Stimulated activated effector memory CD8-positive, alpha-beta T cell treated with anti-CD3 and anti-CD28 coated beads, Interleukin-12 subunit alpha, Interleukin-12 subunit beta, amount 100 ng/mL, for 72 hours (primary cell): ENCODE measurements around the gene BAIAP3.

Experiments used
- ATAC-seq: fragments of 150-1000 bp; cut with Tn5 transposase; 2 replicates; pipeline ENCODE4 v1.10.0; 2021
- DNase-seq, 2 donors: peaks; one replicate each; pipeline ENCODE4 v3.0.0; 2021 to 2022; ENCODE audit warnings: low spot score in 2 of 2
- H3K27ac Mint-ChIP-seq: one replicate; pipeline ENCODE4 v1.8.0; 2022; ENCODE audit warnings: mild to moderate bottlenecking, mixed read lengths
- H3K36me3 Mint-ChIP-seq: one replicate; pipeline ENCODE4 v1.8.0; 2022; ENCODE audit warnings: mild to moderate bottlenecking, mixed read lengths
- H3K4me1 Mint-ChIP-seq: one replicate; pipeline ENCODE4 v1.8.0; 2022; ENCODE audit warnings: mixed read lengths
- H3K4me3 Mint-ChIP-seq: one replicate; pipeline ENCODE4 v1.8.0; 2022; ENCODE audit warnings: mild to moderate bottlenecking, mixed read lengths
- H3K9me3 Mint-ChIP-seq: one replicate; pipeline ENCODE4 v1.8.0; 2022; ENCODE audit warnings: mixed read lengths

The BAIAP3 gene

GRCh38 chr16:1371054-1371978 is 37.9 kb downstream of the BAIAP3 start:
- ATAC-seq: no peak
- Mint-ChIP-seq H3K9me3 (no peaks in the 10 kb centered on the region), H3K4me1 (no peaks in the 10 kb centered on the region), H3K36me3 (peaks cover 54% of the 10 kb centered on the region), H3K4me3 (no peak overlapping the region), H3K27ac (no peak overlapping the region)
- no peak for DNase-seq

GRCh38 chr16:1372292-1372950 is 39.0 kb downstream of the BAIAP3 start:
- H3K9me3 Mint-ChIP-seq: no peaks in the 10 kb centered on the region
- no peak overlapping the region for H3K27ac Mint-ChIP-seq
- no peaks in the 10 kb centered on the region for H3K4me1 Mint-ChIP-seq
- DNase-seq (no peak), ATAC-seq (no peak)
- no peak overlapping the region for H3K4me3 Mint-ChIP-seq
- H3K36me3 Mint-ChIP-seq: peaks cover 56% of the 10 kb centered on the region

GRCh38 chr16:1374418-1375297 is 41.2 kb downstream of the BAIAP3 start:
- Mint-ChIP-seq H3K9me3 (no peaks in the 10 kb centered on the region), H3K36me3 (peaks cover 52% of the 10 kb centered on the region), H3K4me3 (no peak overlapping the region), H3K27ac (no peak overlapping the region), H3K4me1 (peaks cover 16% of the 10 kb centered on the region)
- ATAC-seq (no peak), DNase-seq (no peak)

- DNase-seq: no peak
- ATAC-seq: no peak
- Mint-ChIP-seq H3K4me3 (no peak overlapping the region), H3K9me3 (no peaks in the 10 kb centered on the region), H3K27ac (no peak overlapping the region), H3K36me3 (peaks cover 51% of the 10 kb centered on the region), H3K4me1 (peaks cover 21% of the 10 kb centered on the region)
These were observed 41.8 kb downstream of the BAIAP3 start for GRCh38 chr16:1375298-1375640.

- DNase-seq (no peak), ATAC-seq (no peak)
- no peak overlapping the region for H3K4me3 Mint-ChIP-seq
- H3K27ac Mint-ChIP-seq: peak overlapping the region; percentile 81
- peaks cover 51% of the 10 kb centered on the region for H3K36me3 Mint-ChIP-seq
- H3K9me3 Mint-ChIP-seq: no peaks in the 10 kb centered on the region
- H3K4me1 Mint-ChIP-seq: peaks cover 22% of the 10 kb centered on the region
These were observed 42.4 kb downstream of the BAIAP3 start for GRCh38 chr16:1375741-1376410.

GRCh38 chr16:1377406-1378010 is 44.1 kb downstream of the BAIAP3 start:
- H3K4me3 Mint-ChIP-seq: peak overlapping the region; percentile 82
- DNase-seq: no peak
- H3K27ac Mint-ChIP-seq: peak overlapping the region; percentile 96
- peaks cover 22% of the 10 kb centered on the region for H3K4me1 Mint-ChIP-seq
- peaks cover 53% of the 10 kb centered on the region for H3K36me3 Mint-ChIP-seq
- ATAC-seq: no peak
- no peaks in the 10 kb centered on the region for H3K9me3 Mint-ChIP-seq

GRCh38 chr16:1378087-1378803 is 44.8 kb downstream of the BAIAP3 start:
- peak overlapping the region; percentile 96 for H3K27ac Mint-ChIP-seq
- H3K36me3 Mint-ChIP-seq: peaks cover 61% of the 10 kb centered on the region
- H3K9me3 Mint-ChIP-seq: no peaks in the 10 kb centered on the region
- ATAC-seq (no peak), DNase-seq (no peak)
- peak overlapping the region; percentile 82 for H3K4me3 Mint-ChIP-seq
- peaks cover 22% of the 10 kb centered on the region for H3K4me1 Mint-ChIP-seq

- Mint-ChIP-seq H3K4me1 (peaks cover 22% of the 10 kb centered on the region), H3K36me3 (peaks cover 63% of the 10 kb centered on the region), H3K27ac (peak overlapping the region; percentile 96), H3K9me3 (no peaks in the 10 kb centered on the region), H3K4me3 (peak overlapping the region; percentile 82)
- DNase-seq (peak; percentile 58 to 81), ATAC-seq (peak; percentile 88)
These were observed 45.4 kb downstream of the BAIAP3 start for GRCh38 chr16:1378804-1379303.

GRCh38 chr16:1379304-1380076 is 46.0 kb downstream of the BAIAP3 start:
- H3K36me3 Mint-ChIP-seq: peaks cover 63% of the 10 kb centered on the region
- peak; percentile 79 for ATAC-seq

GRCh38 chr16:1380195-1380594 is 46.8 kb downstream of the BAIAP3 start:
- Mint-ChIP-seq H3K9me3 (no peaks in the 10 kb centered on the region), H3K4me1 (peaks cover 22% of the 10 kb centered on the region), H3K4me3 (peak overlapping the region; percentile 82), H3K27ac (peak overlapping the region; percentile 96), H3K36me3 (peaks cover 69% of the 10 kb centered on the region)
- ATAC-seq (no peak), DNase-seq (no peak)

More at GRCh38 chr16:1379304-1380076, 46.0 kb downstream of the BAIAP3 start:
- Mint-ChIP-seq H3K4me1 (peaks cover 22% of the 10 kb centered on the region), H3K4me3 (peak overlapping the region; percentile 82), H3K27ac (peak overlapping the region; percentile 96), H3K9me3 (no peaks in the 10 kb centered on the region)
- DNase-seq: peak; percentile 69 to 84

GRCh38 chr16:1381612-1382406 is 48.4 kb downstream of the BAIAP3 start:
- Mint-ChIP-seq H3K4me1 (peaks cover 22% of the 10 kb centered on the region), H3K36me3 (peaks cover 63% of the 10 kb centered on the region), H3K9me3 (no peaks in the 10 kb centered on the region), H3K27ac (no peak overlapping the region), H3K4me3 (no peak overlapping the region)
- DNase-seq (no peak), ATAC-seq (no peak)

GRCh38 chr16:1383556-1383955 is 50.1 kb downstream of the BAIAP3 start:
- no peak overlapping the region for H3K27ac Mint-ChIP-seq
- DNase-seq (no peak), ATAC-seq (no peak)
- H3K36me3 Mint-ChIP-seq: peaks cover 50% of the 10 kb centered on the region
- peaks cover 11% of the 10 kb centered on the region for H3K4me1 Mint-ChIP-seq
- H3K4me3 Mint-ChIP-seq: no peak overlapping the region
- no peaks in the 10 kb centered on the region for H3K9me3 Mint-ChIP-seq
